Uterine smooth muscle cell (primary cell): ENCODE measurements around the gene MINK1. TPM values are rescaled to one million over a fixed set of nuclear protein-coding genes. Genes with fewer than 3 reads are reported as not detected.

ENCODE experiments used
- total RNA-seq: library from RNA; depleted of rRNA; stranded (reverse); fragments of >200 nt; gene quantifications from 2 replicates; pipeline ENCODE4 v1.2.3, GENCODE V29; 2014

The MINK1 gene
- total RNA-seq, result 20.0 and 29.7 TPM in 2 replicates

GRCh38 chr17:4833178-4833940, at the start of gene MINK1:
MINK1 (plus strand) TSS chr17:4833340; CDS start chr17:4833584, 244 bp downstream.

GRCh38 chr17:4786106-4786511, 47.0 kb upstream of the MINK1 start, which contains the start of gene VMO1:
VMO1 (minus strand) TSS chr17:4786364; CDS start chr17:4786352, 12 bp downstream.

GRCh38 chr17:4788807-4789700, 44.1 kb upstream of the MINK1 start, which contains the start of gene GLTPD2:
GLTPD2 (plus strand) TSS chr17:4788964; CDS start chr17:4789012, 48 bp downstream.

GRCh38 chr17:4802228-4802627, 30.9 kb upstream of the MINK1 start, which contains the start of gene C17orf114:
C17orf114 (minus strand) TSS chr17:4802328.

GRCh38 chr17:4806777-4807604, 26.1 kb upstream of the MINK1 start, which contains the start of gene PLD2:
PLD2 (plus strand) TSS chr17:4807152; CDS start chr17:4807773, 621 bp downstream.

GRCh38 chr17:4899341-4900230, 66.4 kb downstream of the MINK1 start, which contains the start of gene C17orf107:
C17orf107 (plus strand) TSS chr17:4899536; CDS start chr17:4899763, 227 bp downstream.

GRCh38 chr17:4903051-4903818, 70.1 kb downstream of the MINK1 start, which contains the start of gene CHRNE:
CHRNE (minus strand) TSS chr17:4903098; CDS start chr17:4903063, 35 bp downstream.

GRCh38 chr17:4931963-4932362, 98.8 kb downstream of the MINK1 start, which contains the start of gene GP1BA:
GP1BA (plus strand) TSS chr17:4932277; CDS start chr17:4932605, 328 bp downstream.

GRCh38 chr17:4939796-4940554, 106.8 kb downstream of the MINK1 start, which contains the start of the genes RNF167 and SLC25A11:
RNF167 (plus strand) TSS chr17:4940268; CDS start chr17:4940910, 642 bp downstream.
SLC25A11 (minus strand) TSS chr17:4940046; CDS start chr17:4939910, 136 bp downstream.

Other genes with a start within 250 kb of the MINK1 start
- gene SMTNL2, start 248.8 kb upstream of the MINK1 start, total RNA-seq, result under 0.01 TPM in 1 of 2 replicates, not detected in the other
- not detected in 2 replicates for gene ALOX15, start 191.7 kb upstream of the MINK1 start, total RNA-seq
- gene PELP1, start 129.2 kb upstream of the MINK1 start, total RNA-seq, result 30.9 and 33.4 TPM in 2 replicates
- 3.5 and 5.2 TPM in 2 replicates for gene ARRB2, start 122.7 kb upstream of the MINK1 start, total RNA-seq
- 10.4 and 14.5 TPM in 2 replicates for gene MED11, start 101.9 kb upstream of the MINK1 start, total RNA-seq
- not detected in 2 replicates for gene ZMYND15, start 93.5 kb upstream of the MINK1 start, total RNA-seq
- gene CXCL16, start 93.4 kb upstream of the MINK1 start, total RNA-seq, result 0.33 and 1.6 TPM in 2 replicates
- gene TM4SF5, start 61.5 kb upstream of the MINK1 start, total RNA-seq, result not detected in 2 replicates
- gene VMO1, start 47.0 kb upstream of the MINK1 start, total RNA-seq, result 0.11 and 0.12 TPM in 2 replicates
- not detected in 2 replicates for gene GLTPD2, start 44.4 kb upstream of the MINK1 start, total RNA-seq
- 166 and 190 TPM in 2 replicates for gene PSMB6, start 37.2 kb upstream of the MINK1 start, total RNA-seq
- 10.5 and 16.7 TPM in 2 replicates for gene PLD2, start 26.2 kb upstream of the MINK1 start, total RNA-seq
- 1.5 and 8.2 TPM in 2 replicates for gene C17orf107, start 66.2 kb downstream of the MINK1 start, total RNA-seq
- 0.11 and 0.62 TPM in 2 replicates for gene CHRNE, start 69.8 kb downstream of the MINK1 start, total RNA-seq
- not detected in 2 replicates for gene GP1BA, start 98.9 kb downstream of the MINK1 start, total RNA-seq
- 59.5 and 69.3 TPM in 2 replicates for gene SLC25A11, start 106.7 kb downstream of the MINK1 start, total RNA-seq
- 13.5 and 14.2 TPM in 2 replicates for gene RNF167, start 106.9 kb downstream of the MINK1 start, total RNA-seq
- 343 and 788 TPM in 2 replicates for gene PFN1, start 115.2 kb downstream of the MINK1 start, total RNA-seq
- 1.6 and 1.8 TPM in 2 replicates for gene ENO3, start 117.8 kb downstream of the MINK1 start, total RNA-seq
- 53.1 and 59.1 TPM in 2 replicates for gene SPAG7, start 134.5 kb downstream of the MINK1 start, total RNA-seq
- gene CAMTA2, start 154.3 kb downstream of the MINK1 start, total RNA-seq, result 4.6 and 8.6 TPM in 2 replicates
- gene INCA1, start 164.2 kb downstream of the MINK1 start, total RNA-seq, result 0.11 and 0.37 TPM in 2 replicates
- gene KIF1C, start 164.6 kb downstream of the MINK1 start, total RNA-seq, result 49.6 and 70.5 TPM in 2 replicates
- under 0.01 and 0.37 TPM in 2 replicates for gene SLC52A1, start 202.1 kb downstream of the MINK1 start, total RNA-seq
- gene ZFP3, start 245.1 kb downstream of the MINK1 start, total RNA-seq, result 1.7 and 2.9 TPM in 2 replicates